IMR-90 (cell line): ENCODE measurements around the gene KRT3. TPM values are rescaled to one million over a fixed set of nuclear protein-coding genes. Genes with fewer than 3 reads are reported as not detected.

Experiments
- ATAC-seq: fragments of 200-7000 bp; cut with Tn5 transposase; 2 replicates; pipeline ENCODE4 v1.9.1; 2020; ENCODE audit warnings: low read depth, mild to moderate bottlenecking, moderate library complexity
- BruUV-seq: library from RNA; stranded (reverse); fragments of 400-500 nt; replicated peaks from 2 replicates; lab custom pipeline; 2021; lab: Mats Ljungman, UMichigan
- CTCF ChIA-PET: fragments of 300-600 bp; formaldehyde crosslinking; extraction: SDS; loops from one replicate; lab custom pipeline; 2021; ENCODE audit warnings: antibody characterized with exemption; lab: Yijun Ruan, JAX
- POLR2A ChIA-PET: fragments of 300-600 bp; sonication (Branson Sonifier 250); formaldehyde crosslinking; loops from one replicate; lab custom pipeline; 2022; ENCODE audit warnings: antibody characterized with exemption; ENCODE audit not compliant: unreplicated experiment; lab: Charles Lee
- DNase-seq: peaks from one replicate; pipeline ENCODE4 v3.0.0; 2013
- H2AFZ ChIP-seq: replicated peaks from 2 replicates; pipeline ENCODE3; 2013; ENCODE audit warnings: low read length, mild to moderate bottlenecking; ENCODE audit not compliant: poor library complexity
- H2AK5ac ChIP-seq: 2 replicates; pipeline ENCODE4 v1.6.1; 2013; ENCODE audit warnings: low read depth, low read length, inconsistent platforms
- H2AK9ac ChIP-seq: replicated peaks from 2 replicates; pipeline ENCODE3; 2013; ENCODE audit warnings: mild to moderate bottlenecking, low read depth, low read length, moderate library complexity; ENCODE audit not compliant: poor library complexity
- H2BK120ac ChIP-seq: 2 replicates; pipeline ENCODE4 v1.6.1; 2013; ENCODE audit warnings: low read depth, low read length, inconsistent platforms
- H2BK15ac ChIP-seq: 3 replicates; pipeline ENCODE4 v1.6.1; 2013; ENCODE audit warnings: low read depth, low read length, inconsistent platforms
- H2BK20ac ChIP-seq: 2 replicates; pipeline ENCODE4 v1.6.1; 2013; ENCODE audit warnings: low read depth, mild to moderate bottlenecking, inconsistent platforms, low read length, moderate library complexity
- H2BK5ac ChIP-seq: 2 replicates; pipeline ENCODE4 v1.6.1; 2013; ENCODE audit warnings: mild to moderate bottlenecking, low read depth, low read length, inconsistent platforms; ENCODE audit not compliant: poor library complexity, severe bottlenecking
- H3K14ac ChIP-seq: replicated peaks from 2 replicates; pipeline ENCODE4 v1.6.1; 2013; ENCODE audit warnings: low read depth, low read length, inconsistent platforms
- H3K18ac ChIP-seq: 2 replicates; pipeline ENCODE4 v1.6.1; 2013; ENCODE audit warnings: low read depth, low read length, control low read depth
- H3K23ac ChIP-seq: 2 replicates; pipeline ENCODE4 v1.6.1; 2013; ENCODE audit warnings: low read depth, low read length, inconsistent platforms
- H3K27ac ChIP-seq: 2 replicates; pipeline ENCODE4 v1.5.1; 2013; ENCODE audit warnings: mild to moderate bottlenecking, control low read depth, low read length; ENCODE audit not compliant: insufficient read depth
- H3K27me3 ChIP-seq: 2 replicates; pipeline ENCODE4 v1.6.1; 2013; ENCODE audit warnings: low read length; ENCODE audit not compliant: control insufficient read depth, insufficient read depth
- H3K36me3 ChIP-seq: 2 replicates; pipeline ENCODE4 v1.6.1; 2013; ENCODE audit warnings: low read length, mixed read lengths; ENCODE audit not compliant: control insufficient read depth, insufficient read depth
- H3K4ac ChIP-seq: 2 replicates; pipeline ENCODE4 v1.6.1; 2013; ENCODE audit warnings: low read depth, low read length, inconsistent platforms
- H3K4me1 ChIP-seq: 2 replicates; pipeline ENCODE4 v1.6.1; 2013; ENCODE audit warnings: low read length, mixed read lengths; ENCODE audit not compliant: control insufficient read depth, insufficient read depth
- H3K4me2 ChIP-seq: 2 replicates; pipeline ENCODE4 v1.6.1; 2013; ENCODE audit warnings: low read depth, mild to moderate bottlenecking, control low read depth, low read length, moderate library complexity
- H3K4me3 ChIP-seq: 2 replicates; pipeline ENCODE4 v1.5.1; 2013; ENCODE audit warnings: low read depth, mild to moderate bottlenecking, control low read depth, low read length, moderate library complexity; ENCODE audit not compliant: insufficient read depth
- H3K56ac ChIP-seq: 2 replicates; pipeline ENCODE4 v1.6.1; 2013; ENCODE audit warnings: low read length, inconsistent platforms; ENCODE audit not compliant: insufficient read depth; ENCODE audit errors: extremely low read depth
- H3K79me1 ChIP-seq, 2 experiments: 2 replicates each; pipeline ENCODE4 v1.6.1; 2013; ENCODE audit warnings: low read length in 2 of 2, inconsistent platforms in 1 of 2, low read depth in 1 of 2
- H3K9ac ChIP-seq: 2 replicates; pipeline ENCODE4 v1.6.1; 2013; ENCODE audit warnings: low read depth, low read length, control low read depth
- H3K9me1 ChIP-seq: 2 replicates; pipeline ENCODE4 v1.6.1; 2013; ENCODE audit warnings: low read length, inconsistent platforms; ENCODE audit not compliant: insufficient read depth
- H3K9me3 ChIP-seq: 2 replicates; pipeline ENCODE4 v1.6.1; 2013; ENCODE audit warnings: low read length; ENCODE audit not compliant: control insufficient read depth, insufficient read depth
- H4K20me1 ChIP-seq: 2 replicates; pipeline ENCODE4 v1.6.1; 2013; ENCODE audit warnings: low read length, inconsistent platforms; ENCODE audit not compliant: insufficient read depth
- H4K5ac ChIP-seq: 2 replicates; pipeline ENCODE4 v1.6.1; 2013; ENCODE audit warnings: mild to moderate bottlenecking, low read depth, low read length, control low read depth
- H4K8ac ChIP-seq, 2 experiments: 2 replicates each; pipeline ENCODE4 v1.6.1; 2013; ENCODE audit warnings: low read depth in 2 of 2, low read length in 2 of 2, control low read depth in 1 of 2, inconsistent platforms in 1 of 2
- H4K91ac ChIP-seq: 2 replicates; pipeline ENCODE4 v1.6.1; 2013; ENCODE audit warnings: low read depth, low read length, inconsistent platforms; ENCODE audit not compliant: insufficient read depth
- FOS ChIP-seq: fragments of 150-350 bp; IDR thresholded peaks from 2 replicates; pipeline ENCODE4 v1.6.1; 2016; ENCODE audit warnings: low read depth, low read length
- MAFK ChIP-seq: IDR thresholded peaks from 2 replicates; pipeline ENCODE4 v1.6.1; 2012; ENCODE audit warnings: low read depth, low read length, improper control_type of control experiment
- MAZ ChIP-seq: IDR thresholded peaks from 2 replicates; pipeline ENCODE4 v1.6.1; 2012; ENCODE audit warnings: low read depth, mild to moderate bottlenecking, low read length, improper control_type of control experiment, moderate library complexity, borderline replicate concordance
- WGBS, 2 experiments: methylation state at CpG; one replicate each; pipeline versions ENCODE4 v1.1.5 to v1.1.7; 2013; ENCODE audit warnings: missing lambda C conversion rate in 2 of 2; ENCODE audit not compliant: insufficient read length in 1 of 2; ENCODE audit errors: extremely low coverage in 2 of 2; 5-methylcytosine and 5-hydroxymethylcytosine counted together
- dilution Hi-C: fragments of 300-500 bp; cut with HindIII; formaldehyde crosslinking; loops from one replicate; pipeline ENCODE4 v1.14.3; 2018; ENCODE audit warnings: low sequenced_read_pairs; ENCODE audit not compliant: unreplicated experiment
- in situ Hi-C: fragments of 300-500 bp; cut with MboI; formaldehyde crosslinking; loops from 3 replicates; pipeline ENCODE4 v1.14.3; 2019; ENCODE audit warnings: low sequenced_read_pairs, inconsistent platforms, mixed read lengths
- intact Hi-C: fragments of 100-400 bp; cut with micrococcal nuclease; formaldehyde crosslinking; loops from 2 replicates; pipeline ENCODE4 v1.10.0; 2022
- polyA plus RNA-seq, 3 experiments: library from polyadenylated mRNA; depleted of rRNA; stranded (reverse); fragments of >200 nt; gene quantifications; 2 replicates each; pipeline ENCODE4 v1.2.3, GENCODE V29; 2012; ENCODE audit warnings: low replicate concordance in 1 of 3
- total RNA-seq: library from RNA; depleted of rRNA; stranded (reverse); fragments of >200 nt; gene quantifications from 2 replicates; pipeline ENCODE4 v1.2.3, GENCODE V29; 2012

Gene KRT3
- total and polyA plus RNA-seq, 2 of the 4 experiments (the other 2 are of a cell fraction): not detected

DNA sequence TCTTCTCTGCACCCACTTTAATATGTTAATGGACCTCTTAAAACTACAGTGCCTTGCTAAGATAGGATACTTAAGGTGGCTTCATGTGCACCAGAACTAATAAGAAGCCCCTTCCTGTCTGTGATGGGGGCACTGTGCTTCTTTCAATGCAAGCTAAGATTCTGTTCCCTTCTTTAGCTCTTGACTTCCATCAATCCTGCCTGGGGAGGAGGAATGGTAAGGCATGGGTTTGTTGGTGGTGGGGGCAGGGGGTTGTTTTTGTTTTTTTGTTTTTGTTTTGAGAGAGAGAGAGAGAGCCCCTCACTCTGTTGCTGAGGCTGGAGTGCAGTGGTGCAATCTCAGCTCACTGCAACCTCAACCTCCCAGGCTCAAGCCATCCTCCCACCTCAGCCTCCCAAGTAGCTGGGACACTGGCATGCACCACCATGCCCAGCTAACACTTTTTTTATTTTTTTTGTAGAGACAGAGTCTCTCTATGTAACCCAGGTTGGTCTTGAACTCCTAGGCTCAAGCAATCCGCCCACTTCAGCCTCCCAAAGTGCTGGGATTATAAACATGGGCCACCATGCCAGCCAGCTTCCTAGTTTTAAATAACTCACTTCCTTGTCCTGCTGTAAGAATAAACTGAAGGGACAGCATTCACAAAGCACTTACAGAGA, 4.5 kb upstream of the KRT3 start:
- Histone ChIP-seq H3K27ac (no peak overlapping the region), H3K27me3 (peaks cover 8% of the 10 kb centered on the region), H4K20me1 (no peaks in the 10 kb centered on the region; the same call in 1 of the 2 replicates), H3K14ac (no peak overlapping the region), H2BK5ac (no peak overlapping the region), H3K9me1 (peaks cover 3% of the 10 kb centered on the region; the same call in 1 of the 2 replicates), H2BK120ac (no peak overlapping the region), H3K56ac (no peak overlapping the region), H2AFZ (no peak overlapping the region), H3K4me2 (no peak overlapping the region), H3K79me1 (no peaks in the 10 kb centered on the region), H2AK5ac (no peak overlapping the region), H4K5ac (no peak overlapping the region), H3K4me1 (no peaks in the 10 kb centered on the region), H4K91ac (no peak overlapping the region), H2AK9ac (no peak overlapping the region), H3K36me3 (no peaks in the 10 kb centered on the region), H3K4ac (no peak overlapping the region; the same call in 1 of the 2 replicates), H2BK15ac (no peak overlapping the region), H3K4me3 (no peak overlapping the region), H3K9ac (no peak overlapping the region), H3K18ac (no peak overlapping the region), H3K9me3 (no peaks in the 10 kb centered on the region), H4K8ac (no peak overlapping the region), H2BK20ac (no peak overlapping the region), H3K23ac (no peak overlapping the region)
- intact Hi-C loops: no loop called here
- ChIA-PET POLR2A (no interaction called here), CTCF (interaction anchor here (0.6 to 0.8 kb wide), 2 partner anchors 65 to 775 kb away, joined by 3 to 4 read pairs; no protein-coding TSS in a partner anchor)
- no peak for TF ChIP-seq FOS
- TF ChIP-seq MAZ: no peak
- TF ChIP-seq MAFK: no peak
- BruUV-seq: no TSS peak
- no CpG with 5 or more reads among the region's 1 CpG for WGBS, 2 experiments
- no peak for DNase-seq
- ATAC-seq: no peak
- dilution Hi-C loops: no loop called here
- in situ Hi-C loops: no loop called here
